ENCODE results near the gene TAF7. TPM values are rescaled to one million over a fixed set of nuclear protein-coding genes. Genes with fewer than 3 reads are reported as not detected.
"Not testable (repeated sequence)": the region's sequence is repeated elsewhere in the genome, so short reads cannot be mapped to it uniquely, and the experiment has no call there.

The TAF7 gene
- total RNA-seq, 4 donors from 2014 or later: 41.9 to 62.5 (median 50.3) TPM

DNA sequence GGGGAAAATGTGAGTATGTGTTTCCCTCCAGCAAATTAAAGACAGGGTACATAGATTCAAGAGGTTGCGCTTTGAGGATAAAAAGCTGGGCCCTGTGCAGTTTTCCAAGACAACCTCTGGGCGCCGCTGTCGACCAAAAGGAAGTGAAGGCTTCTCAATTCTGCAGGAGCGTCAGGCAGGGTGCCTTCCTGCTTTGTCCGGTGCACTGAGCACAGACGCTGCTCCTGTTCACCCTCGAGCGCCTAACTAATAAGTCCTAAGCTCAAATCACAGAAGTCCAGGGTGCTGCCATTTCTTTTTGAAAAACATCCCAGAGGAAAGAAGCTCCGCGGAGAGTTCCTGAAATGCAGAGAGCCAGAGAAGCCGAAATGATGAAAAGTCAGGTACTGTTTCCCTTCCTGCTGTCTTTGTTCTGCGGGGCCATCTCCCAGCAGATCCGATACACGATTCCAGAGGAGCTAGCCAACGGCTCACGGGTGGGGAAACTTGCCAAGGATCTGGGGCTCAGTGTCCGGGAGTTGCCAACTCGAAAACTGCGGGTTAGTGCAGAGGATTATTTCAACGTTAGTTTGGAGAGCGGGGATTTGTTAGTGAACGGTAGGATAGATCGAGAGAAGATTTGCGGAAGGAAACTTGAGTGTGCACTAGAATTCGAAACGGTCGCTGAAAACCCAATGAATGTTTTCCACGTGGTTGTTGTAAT lies 29.5 kb upstream of the TAF7 start, which contains the start of gene PCDHGB1:
Gene PCDHGB1, plus strand, starts transcription at position 183 of the 703 bp plus-strand sequence. Its CDS starts 162 bp downstream, at position 345.
- WGBS, 2 donors (ENCODE audit: low coverage in 1 of 2): 40 to 53% methylated on average over 16 to 29 of the region's 29 CpGs
- in situ Hi-C loops (cut with MboI; ENCODE audit: low pct_ligation_motif_present in 1 of 4, low pct_unique_long_range_greater_than_20kb in 1 of 4, low sequenced_read_pairs in 3 of 4) (loop anchor here in 1 of 4 donors (25.0 kb wide), 1 partner anchor 212 kb away; no protein-coding TSS in a partner anchor), intact Hi-C loops (cut with DNase I; ENCODE audit: low total_unique reads) (no loop called here)
- Histone ChIP-seq H3K4me1 (no peaks in the 10 kb centered on the region), H3K27ac (no peak within 1 kb of the TSS), H3K9me3 (peaks cover 18 to 57% of the 10 kb centered on the region in 2 donors), H3K36me3 (no peaks in the 10 kb centered on the region), H3K27me3 (peaks cover 15% of the 10 kb centered on the region), H3K4me3 (peak within 1 kb of the TSS in 1 of 4 donors; percentile 33)
- TF ChIP-seq, protein P1, sequence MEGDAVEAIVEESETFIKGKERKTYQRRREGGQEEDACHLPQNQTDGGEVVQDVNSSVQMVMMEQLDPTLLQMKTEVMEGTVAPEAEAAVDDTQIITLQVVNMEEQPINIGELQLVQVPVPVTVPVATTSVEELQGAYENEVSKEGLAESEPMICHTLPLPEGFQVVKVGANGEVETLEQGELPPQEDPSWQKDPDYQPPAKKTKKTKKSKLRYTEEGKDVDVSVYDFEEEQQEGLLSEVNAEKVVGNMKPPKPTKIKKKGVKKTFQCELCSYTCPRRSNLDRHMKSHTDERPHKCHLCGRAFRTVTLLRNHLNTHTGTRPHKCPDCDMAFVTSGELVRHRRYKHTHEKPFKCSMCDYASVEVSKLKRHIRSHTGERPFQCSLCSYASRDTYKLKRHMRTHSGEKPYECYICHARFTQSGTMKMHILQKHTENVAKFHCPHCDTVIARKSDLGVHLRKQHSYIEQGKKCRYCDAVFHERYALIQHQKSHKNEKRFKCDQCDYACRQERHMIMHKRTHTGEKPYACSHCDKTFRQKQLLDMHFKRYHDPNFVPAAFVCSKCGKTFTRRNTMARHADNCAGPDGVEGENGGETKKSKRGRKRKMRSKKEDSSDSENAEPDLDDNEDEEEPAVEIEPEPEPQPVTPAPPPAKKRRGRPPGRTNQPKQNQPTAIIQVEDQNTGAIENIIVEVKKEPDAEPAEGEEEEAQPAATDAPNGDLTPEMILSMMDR (IDR thresholded peaks at IDR 0.05): peak in 2 of 5 experiments; percentile 15 to 41
- TF ChIP-seq POLR2AphosphoS5 (IDR thresholded peaks at IDR 0.05) (no peak), POLR2A (IDR thresholded peaks at IDR 0.05) (no peak), EP300 (IDR thresholded peaks at IDR 0.05; ENCODE audit: low read depth) (no peak)
- peak; percentile 20 for DNase-seq

DNA sequence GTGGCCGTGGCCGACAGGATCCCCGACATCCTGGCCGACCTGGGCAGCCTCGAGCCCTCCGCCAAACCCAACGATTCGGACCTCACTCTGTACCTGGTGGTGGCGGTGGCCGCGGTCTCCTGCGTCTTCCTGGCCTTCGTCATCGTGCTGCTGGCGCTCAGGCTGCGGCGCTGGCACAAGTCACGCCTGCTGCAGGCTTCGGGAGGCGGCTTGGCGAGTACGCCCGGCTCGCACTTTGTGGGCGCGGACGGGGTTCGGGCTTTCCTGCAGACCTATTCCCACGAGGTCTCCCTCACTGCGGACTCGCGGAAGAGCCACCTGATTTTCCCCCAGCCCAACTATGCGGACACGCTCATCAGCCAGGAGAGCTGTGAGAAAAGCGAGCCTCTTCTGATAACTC lies 25.4 kb upstream of the TAF7 start:
- H3K27ac ChIP-seq; H3K4me1 ChIP-seq; H3K4me3 ChIP-seq; in situ Hi-C loops (cut with MboI; ENCODE audit: low pct_ligation_motif_present in 1 of 4, low pct_unique_long_range_greater_than_20kb in 1 of 4, low sequenced_read_pairs in 3 of 4); H3K36me3 ChIP-seq; intact Hi-C loops (cut with DNase I; ENCODE audit: low total_unique reads); DNase-seq: not testable (repeated sequence)
- Histone ChIP-seq H3K9me3 (peaks cover 26 to 51% of the 10 kb centered on the region in 2 donors), H3K27me3 (peaks cover 15% of the 10 kb centered on the region)
- WGBS, 2 donors (ENCODE audit: low coverage in 1 of 2): 79 to 83% methylated on average over 6 to 16 of the region's 35 CpGs

DNA sequence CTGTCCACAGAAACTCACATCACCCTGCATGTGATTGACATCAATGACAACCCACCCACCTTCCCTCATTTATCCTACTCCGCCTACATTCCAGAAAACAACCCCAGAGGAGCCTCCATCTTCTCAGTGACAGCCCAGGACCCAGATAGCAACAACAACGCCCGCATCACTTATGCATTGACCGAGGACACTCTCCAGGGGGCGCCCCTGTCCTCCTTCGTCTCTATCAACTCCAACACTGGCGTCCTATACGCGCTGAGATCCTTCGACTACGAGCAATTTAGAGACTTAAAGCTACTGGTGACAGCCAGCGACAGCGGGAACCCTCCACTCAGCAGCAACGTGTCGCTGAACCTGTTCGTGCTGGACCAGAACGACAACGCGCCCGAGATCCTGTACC lies 24.7 kb upstream of the TAF7 start:
- H3K27ac ChIP-seq: no peak overlapping the region
- TF ChIP-seq EP300 (IDR thresholded peaks at IDR 0.05; ENCODE audit: low read depth): no peak
- H3K27me3 ChIP-seq: peaks cover 12% of the 10 kb centered on the region
- no peak for DNase-seq
- WGBS, 2 donors (ENCODE audit: low coverage in 1 of 2): 62 to 71% methylated on average over 14 to 20 of the region's 20 CpGs
- H3K36me3 ChIP-seq: no peaks in the 10 kb centered on the region
- H3K4me3 ChIP-seq: no peak overlapping the region
- H3K4me1 ChIP-seq: no peaks in the 10 kb centered on the region
- intact Hi-C loops (cut with DNase I; ENCODE audit: low total_unique reads): no loop called here
- in situ Hi-C loops (cut with MboI; ENCODE audit: low pct_ligation_motif_present in 1 of 4, low pct_unique_long_range_greater_than_20kb in 1 of 4, low sequenced_read_pairs in 3 of 4): no loop called here
- peaks cover 21 to 46% of the 10 kb centered on the region in 2 donors for H3K9me3 ChIP-seq

DNA sequence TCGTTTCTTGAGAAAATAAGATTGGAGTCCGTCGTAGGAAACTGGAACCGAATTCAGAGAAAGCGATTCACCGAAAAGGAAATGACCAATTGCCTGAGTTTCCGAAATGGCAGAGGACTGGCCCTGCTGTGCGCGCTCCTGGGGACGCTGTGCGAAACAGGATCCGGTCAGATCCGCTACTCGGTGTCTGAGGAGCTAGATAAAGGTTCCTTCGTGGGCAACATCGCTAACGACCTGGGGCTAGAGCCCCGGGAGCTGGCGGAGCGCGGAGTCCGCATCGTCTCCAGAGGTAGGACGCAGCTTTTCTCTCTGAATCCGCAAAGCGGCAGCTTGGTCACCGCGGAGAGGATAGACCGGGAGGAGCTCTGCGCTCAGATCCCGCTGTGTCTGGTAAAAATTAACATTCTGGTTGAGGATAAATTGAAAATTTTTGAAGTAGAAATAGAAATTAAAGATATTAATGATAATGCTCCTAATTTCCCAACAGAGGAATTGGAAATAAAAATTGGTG lies 23.4 kb upstream of the TAF7 start:
- TF ChIP-seq POLR2AphosphoS5 (IDR thresholded peaks at IDR 0.05) (no peak), EP300 (IDR thresholded peaks at IDR 0.05; ENCODE audit: low read depth) (no peak), POLR2A (IDR thresholded peaks at IDR 0.05) (no peak)
- TF ChIP-seq, protein P1 (IDR thresholded peaks at IDR 0.05): no peak
- no peak for DNase-seq
- no peaks in the 10 kb centered on the region for H3K4me1 ChIP-seq
- peaks cover 14% of the 10 kb centered on the region for H3K27me3 ChIP-seq
- intact Hi-C loops (cut with DNase I; ENCODE audit: low total_unique reads): no loop called here
- 57 to 66% methylated on average over 22 to 31 of the region's 31 CpGs for whole genome bisulfite sequencing, 2 donors (ENCODE audit: low coverage in 1 of 2)
- peak overlapping the region in 1 of 4 donors; percentile 12 for H3K4me3 ChIP-seq
- H3K27ac ChIP-seq: no peak overlapping the region
- in situ Hi-C loops (cut with MboI; ENCODE audit: low pct_ligation_motif_present in 1 of 4, low pct_unique_long_range_greater_than_20kb in 1 of 4, low sequenced_read_pairs in 3 of 4): no loop called here
- H3K36me3 ChIP-seq: no peaks in the 10 kb centered on the region
- H3K9me3 ChIP-seq: peaks cover 30 to 49% of the 10 kb centered on the region in 2 donors

DNA sequence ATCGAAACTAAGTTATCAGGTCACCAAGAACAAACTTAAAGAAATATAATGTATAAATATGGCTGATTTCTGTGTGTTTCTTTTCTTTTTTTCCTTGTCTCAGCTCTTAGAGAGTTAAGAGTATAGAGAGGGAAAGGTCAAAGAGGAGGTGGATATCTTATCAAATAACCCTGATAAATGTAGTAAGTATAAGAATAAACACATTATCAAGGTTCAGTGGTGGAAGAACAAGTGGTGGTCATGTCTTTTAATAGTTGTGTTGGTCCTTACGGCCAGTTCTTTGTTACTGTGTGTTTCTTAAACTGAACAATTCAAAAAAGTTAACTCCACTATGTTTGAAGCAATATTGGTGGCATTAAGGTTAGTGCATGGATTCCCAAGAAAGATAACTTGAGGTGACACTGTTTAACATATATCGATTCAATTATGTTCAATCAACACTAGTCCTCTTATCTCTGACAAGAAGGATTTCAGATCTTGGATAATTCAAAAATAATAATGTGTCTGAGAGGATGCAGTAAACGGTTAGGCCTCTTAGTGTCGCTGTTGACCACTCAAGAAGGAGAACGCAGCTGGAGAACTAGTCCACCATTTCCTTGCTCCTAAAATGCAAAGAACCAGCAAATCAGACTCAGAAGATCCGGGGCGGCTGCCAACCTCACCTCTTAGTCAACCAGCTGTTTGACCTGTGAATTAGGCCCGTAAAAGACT lies 22.8 kb upstream of the TAF7 start, which contains the start of gene PCDHGA3:
Gene PCDHGA3, plus strand, starts transcription at position 588 of the 711 bp plus-strand sequence. CDS start 205 bp downstream, outside the sequence.
- intact Hi-C loops (cut with DNase I; ENCODE audit: low total_unique reads) (no loop called here), in situ Hi-C loops (cut with MboI; ENCODE audit: low pct_ligation_motif_present in 1 of 4, low pct_unique_long_range_greater_than_20kb in 1 of 4, low sequenced_read_pairs in 3 of 4) (no loop called here)
- H3K4me3 ChIP-seq: peak within 1 kb of the TSS in 1 of 4 donors; percentile 12
- H3K36me3 ChIP-seq: no peaks in the 10 kb centered on the region
- no peak for DNase-seq
- peaks cover 36 to 54% of the 10 kb centered on the region in 2 donors for H3K9me3 ChIP-seq
- H3K4me1 ChIP-seq: no peaks in the 10 kb centered on the region
- TF ChIP-seq, protein P1 (IDR thresholded peaks at IDR 0.05): no peak
- TF ChIP-seq EP300 (IDR thresholded peaks at IDR 0.05; ENCODE audit: low read depth) (no peak), POLR2A (IDR thresholded peaks at IDR 0.05) (no peak)
- H3K27ac ChIP-seq: no peak within 1 kb of the TSS
- H3K27me3 ChIP-seq: peaks cover 20% of the 10 kb centered on the region
- 35 to 55% methylated on average over 8 to 9 of the region's 9 CpGs for WGBS, 2 donors (ENCODE audit: low coverage in 1 of 2)
